Measurements from ENCODE around the gene C11orf98.
"Not testable (repeated sequence)": the region's sequence is repeated elsewhere in the genome, so short reads cannot be mapped to it uniquely, and the experiment has no call there.

The C11orf98 gene

DNA sequence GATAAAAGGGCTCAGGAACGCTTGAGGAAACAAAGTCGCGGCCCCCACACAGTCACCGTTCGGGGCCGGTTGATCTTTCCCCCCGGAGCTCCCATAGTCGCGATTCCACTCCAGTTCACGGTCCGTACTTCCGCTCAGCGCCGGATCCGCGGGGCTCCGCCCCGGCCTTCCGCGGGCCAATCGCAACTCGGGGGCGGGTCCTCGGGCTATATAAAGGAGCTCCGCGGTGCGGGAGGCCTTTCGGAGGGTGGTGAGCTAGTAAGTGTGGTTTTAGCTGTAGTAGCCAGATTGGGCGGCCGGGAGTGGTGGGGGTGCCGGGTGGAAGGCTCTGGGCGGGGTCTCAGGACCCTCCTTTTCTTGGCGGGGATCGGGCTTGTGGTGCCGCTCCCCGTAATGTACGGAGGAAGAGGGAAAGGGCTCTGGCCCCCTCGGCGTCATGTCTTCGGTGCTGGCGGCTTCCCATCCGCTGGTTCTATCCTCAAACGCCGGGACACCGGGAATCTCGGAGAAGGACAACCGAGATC lies at the start of gene C11orf98, which contains the start of gene CSKMT:
Gene C11orf98, minus strand, starts transcription at position 136 of the 524 bp plus-strand sequence. Its CDS starts 41 bp downstream, at position 95.
Gene CSKMT, plus strand, starts transcription at position 238 of the 524 bp plus-strand sequence. CDS start 568 bp downstream, outside the sequence.
- DNase-seq, result peak; percentile 74

DNA sequence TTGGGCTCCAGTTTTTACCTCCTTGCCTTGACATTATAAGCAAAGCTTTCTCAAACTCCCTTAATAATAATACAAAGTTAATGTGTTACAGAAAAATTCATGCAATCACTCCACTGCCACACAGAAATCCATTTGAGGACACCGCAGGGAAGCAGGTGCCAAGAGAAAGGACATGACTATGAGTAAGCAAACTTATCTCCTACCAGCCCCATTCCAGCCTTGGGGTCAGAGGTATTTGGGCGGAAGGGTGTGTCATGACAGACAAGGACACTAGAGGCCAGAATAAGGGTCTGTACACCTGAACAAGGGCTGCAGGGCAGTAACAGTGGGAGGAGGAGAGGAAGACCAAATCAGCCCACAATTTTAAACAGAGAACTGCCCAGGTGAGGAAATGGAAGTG lies 48.3 kb upstream of the C11orf98 start:
- no peak for DNase-seq

DNA sequence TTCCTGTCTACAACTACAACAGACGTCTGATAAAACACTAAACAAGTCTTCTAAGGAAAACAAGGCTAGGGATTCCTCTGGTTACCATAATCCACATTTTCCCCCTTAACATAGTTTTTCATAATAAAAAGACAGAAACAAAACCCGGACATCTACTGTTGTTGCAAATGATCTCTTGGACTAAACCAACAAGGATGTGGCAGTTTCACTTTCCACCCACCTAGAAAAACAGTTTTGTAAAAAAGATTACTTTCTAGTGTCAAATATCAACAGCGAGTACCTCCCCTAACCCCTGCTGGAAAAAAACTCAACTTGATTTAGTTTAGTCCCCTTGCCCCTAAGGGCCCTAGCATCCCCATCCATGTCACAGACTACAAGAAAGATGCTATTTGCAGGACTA lies 47.9 kb upstream of the C11orf98 start:
- no peak for DNase-seq

DNA sequence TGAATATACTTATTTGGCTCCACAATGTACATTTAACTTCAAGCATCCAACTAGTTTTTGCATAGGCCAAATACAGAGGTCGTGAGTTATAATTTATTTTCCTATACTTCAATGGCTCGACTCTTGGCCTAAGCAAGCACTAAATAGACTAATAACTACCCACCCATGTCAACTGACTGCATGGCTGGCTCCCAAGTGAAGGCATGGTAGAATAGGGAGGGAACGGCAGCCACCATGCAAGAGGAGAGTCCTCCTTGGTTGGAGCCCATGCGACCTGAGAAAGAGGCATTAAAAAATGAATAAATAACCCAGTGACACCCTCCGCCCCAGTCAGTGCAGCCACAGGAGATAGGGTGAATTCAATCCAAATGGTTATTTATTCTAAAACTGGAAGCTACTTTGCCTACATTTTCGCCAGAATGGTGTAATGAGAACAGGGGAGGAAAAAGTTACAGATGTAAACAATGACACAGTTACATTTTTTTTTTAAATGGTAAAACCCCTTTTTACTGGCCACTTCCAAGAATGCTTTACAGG lies 47.3 kb upstream of the C11orf98 start:
- DNase-seq, result no peak

DNA sequence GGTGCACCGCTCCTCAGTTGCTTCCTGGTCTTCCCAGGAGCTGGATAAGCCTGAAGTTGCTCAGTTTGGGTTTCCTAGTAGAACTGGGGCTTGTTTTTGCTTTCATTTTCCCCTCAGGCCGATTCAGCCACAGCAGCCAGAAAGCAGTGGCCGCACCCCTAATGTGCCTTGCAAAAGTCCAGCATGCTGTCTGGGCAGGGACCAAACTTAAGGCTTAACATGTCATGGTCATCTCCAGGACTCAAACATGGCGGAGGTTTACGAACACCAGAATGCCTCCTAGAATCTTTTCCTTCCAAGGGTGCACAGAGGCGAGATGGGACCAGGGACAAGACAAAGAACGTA lies 45.0 kb upstream of the C11orf98 start:
- no peak for DNase-seq

DNA sequence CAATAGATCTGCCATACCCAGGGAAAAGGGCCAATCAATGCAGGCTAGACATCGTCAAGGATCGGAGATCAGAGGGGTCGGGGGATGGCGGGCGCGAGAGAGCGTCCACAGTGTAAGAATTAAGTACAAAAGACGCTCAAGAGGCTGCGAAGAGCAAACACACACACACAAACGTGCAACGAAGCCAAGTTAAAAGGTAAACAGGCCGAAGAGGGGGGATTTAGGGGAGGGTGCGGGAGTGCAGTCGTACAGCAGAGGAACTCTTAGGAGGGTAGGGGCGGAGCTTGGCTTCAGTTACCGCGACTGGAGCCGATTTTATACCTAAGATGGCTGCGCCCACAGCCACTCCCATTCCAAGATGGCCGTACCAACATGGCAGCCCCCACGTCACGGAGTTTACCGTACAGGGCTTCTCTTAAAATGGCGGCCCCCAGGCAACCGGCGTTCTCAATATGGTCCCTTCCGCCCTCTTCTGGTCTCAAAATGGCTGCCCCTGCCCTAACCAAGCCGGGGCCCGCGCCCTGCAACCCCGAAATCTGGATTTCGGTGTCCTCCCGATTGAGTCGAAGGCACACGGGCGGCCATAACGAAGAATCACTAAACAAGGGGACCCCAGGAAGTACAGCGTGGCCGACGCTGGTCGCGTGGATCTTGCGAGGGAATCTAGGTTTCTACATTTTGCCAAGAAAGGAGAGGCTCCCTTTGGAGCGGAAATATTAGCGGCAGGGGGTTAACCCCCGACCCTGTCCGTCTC lies 44.4 kb upstream of the C11orf98 start:
- peak; percentile 94 for DNase-seq

DNA sequence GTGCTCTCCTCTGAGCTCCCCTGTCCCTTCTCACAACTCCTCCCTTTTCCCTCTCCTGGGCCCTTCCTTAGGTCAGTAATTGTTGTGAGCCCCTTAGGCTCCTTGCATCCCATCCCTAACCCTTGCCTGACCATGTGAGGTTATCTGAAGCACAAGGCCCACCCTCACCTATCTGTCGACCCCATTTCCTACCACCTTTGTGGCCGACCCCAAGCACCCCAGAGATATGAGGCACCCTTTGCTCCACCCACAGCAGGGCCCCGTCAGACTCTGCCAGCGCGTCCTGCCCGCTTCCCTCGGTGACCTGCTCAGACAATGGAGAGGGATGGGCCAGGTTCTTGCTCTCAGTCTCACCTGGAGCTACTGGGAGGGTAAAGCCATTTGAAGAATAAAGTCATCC lies 43.8 kb upstream of the C11orf98 start:
- DNase-seq, result peak; percentile 52

DNA sequence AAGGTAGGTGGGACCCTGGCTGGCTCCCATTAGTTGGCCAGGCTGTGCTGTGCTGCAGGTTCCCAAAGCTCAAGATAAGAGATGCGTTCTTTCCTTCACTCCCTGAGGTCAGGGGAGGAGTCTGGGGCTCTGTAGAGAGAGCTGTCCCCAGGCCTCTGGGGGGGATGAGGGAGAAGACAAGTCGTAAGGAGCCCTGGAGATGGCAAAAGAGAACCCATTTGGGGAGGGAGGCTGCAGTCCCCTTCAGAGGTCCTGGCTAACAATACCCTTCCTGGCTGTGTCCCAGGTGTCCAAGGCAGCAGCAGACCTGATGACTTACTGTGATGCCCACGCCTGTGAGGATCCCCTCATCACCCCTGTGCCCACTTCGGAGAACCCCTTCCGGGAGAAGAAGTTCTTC lies 43.4 kb upstream of the C11orf98 start:
- DNase-seq, result no peak

DNA sequence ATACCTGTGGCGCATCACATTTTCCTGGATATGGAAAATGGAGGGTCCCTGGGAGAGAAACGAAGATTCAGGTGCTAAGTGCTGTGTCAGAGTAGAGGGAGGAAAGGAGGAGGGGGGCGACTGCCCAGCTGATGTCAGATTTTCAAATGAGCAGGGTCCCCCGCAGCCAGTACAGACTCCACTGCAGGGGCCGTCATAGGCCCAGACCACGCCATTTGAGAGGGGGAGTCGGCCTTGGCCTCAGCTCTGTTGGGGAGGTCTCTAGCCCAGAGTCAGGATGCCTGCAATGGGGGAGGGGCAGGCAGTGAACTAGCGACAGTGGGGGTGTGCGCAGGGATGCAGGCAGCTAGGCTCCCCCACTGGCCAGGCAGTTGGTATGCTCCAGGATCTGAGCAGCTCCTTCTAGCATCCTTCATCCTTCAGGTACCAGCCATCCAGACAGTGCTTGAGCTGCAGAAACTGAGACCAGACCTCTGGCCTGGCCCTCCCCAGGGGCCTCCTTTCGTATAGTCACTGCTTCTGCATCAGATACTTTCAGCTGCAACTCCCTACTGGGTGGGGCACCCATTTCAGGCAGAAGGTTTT lies 42.4 kb upstream of the C11orf98 start, which contains the start of the genes BSCL2 and GNG3:
Gene BSCL2, minus strand, starts transcription at position 148 of the 585 bp plus-strand sequence. CDS start 229 bp downstream, outside the sequence.
Gene GNG3, plus strand, starts transcription at position 400 of the 585 bp plus-strand sequence. CDS start 620 bp downstream, outside the sequence.
- no peak for DNase-seq

DNA sequence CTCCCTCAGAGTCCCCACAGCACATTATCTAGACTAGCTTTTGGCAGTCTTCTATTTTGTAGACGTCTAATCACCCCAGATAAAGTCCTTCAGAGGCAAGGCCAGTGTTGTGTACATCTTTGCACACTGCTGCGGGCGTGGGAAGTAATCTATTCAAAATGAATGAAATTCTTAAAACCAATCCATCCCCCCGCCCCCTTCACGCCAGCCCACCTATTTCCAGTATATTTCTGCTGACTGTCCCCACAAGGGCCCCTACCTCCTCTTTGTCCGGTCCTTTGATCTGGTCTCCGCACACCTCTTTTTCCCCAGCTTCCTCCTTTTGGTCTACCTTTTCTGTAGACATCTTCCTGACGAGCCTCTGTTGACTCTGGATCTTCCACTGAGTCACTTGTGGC lies 41.8 kb upstream of the C11orf98 start:
- DNase-seq, result no peak

DNA sequence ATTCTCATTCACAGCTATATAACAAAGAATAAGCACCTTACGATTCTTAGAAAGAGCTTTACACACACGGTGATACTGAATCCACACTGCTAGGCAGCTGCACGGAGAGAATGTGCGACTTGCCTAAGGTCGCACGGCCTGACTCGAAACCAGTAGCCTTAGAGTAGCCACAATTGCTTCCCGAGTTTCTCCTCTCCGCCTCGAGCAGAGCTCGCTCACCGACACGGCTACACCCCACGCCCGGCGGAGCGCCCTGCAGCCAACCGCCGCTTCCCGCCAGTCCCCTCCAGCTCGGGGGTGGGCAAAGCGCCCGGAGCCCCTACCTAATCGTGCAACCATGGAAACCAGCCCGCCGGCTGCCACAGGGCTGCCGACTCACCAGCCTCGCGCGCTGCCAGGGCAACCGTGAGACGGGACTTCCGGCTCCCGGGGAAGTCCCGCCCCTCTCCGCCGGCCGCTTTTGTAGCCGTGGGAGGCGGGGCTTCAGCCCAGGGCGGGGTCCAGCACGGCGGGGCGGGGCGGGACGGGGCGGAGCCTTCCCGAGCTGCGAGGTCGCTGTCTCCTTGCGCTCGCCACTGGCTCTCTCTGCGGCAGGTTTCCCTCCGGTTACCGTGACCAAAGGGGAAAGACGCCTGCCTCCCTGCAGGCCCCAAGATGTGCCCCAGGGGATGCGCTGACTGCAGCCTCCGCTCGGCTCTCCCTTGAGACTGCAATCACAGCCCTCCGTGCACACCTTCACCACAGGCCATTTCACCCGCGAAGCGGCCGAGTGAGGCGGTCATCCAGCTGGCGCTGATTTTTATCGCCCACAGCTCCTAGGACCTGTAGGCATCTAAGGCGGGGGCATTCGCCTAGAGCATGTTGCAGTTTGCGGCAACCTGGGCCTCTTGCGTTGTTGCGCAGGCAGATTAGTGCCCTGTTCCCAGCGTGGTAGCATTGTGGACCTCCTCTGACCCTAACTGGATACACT lies 41.2 kb upstream of the C11orf98 start:
- DNase-seq, result peak; percentile 88

DNA sequence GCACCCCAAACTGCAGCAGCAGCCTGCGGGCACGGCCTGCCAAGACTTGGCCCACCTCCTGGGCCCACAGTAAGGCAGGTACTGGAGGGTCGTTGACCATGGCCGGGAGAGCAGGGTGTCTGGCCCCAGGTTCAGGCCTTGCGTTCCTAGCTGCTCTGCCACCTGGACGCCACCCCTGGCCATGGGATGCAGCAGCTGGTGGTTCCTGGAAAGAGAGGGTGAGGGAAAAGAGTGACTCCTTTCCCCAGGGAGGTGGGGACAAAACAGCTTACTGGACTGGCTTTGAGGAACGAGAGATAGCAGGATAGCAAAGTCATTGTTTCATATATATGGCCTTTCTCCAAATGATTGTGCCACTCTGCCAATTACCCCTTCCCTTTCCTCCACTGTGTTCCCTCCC lies 40.4 kb upstream of the C11orf98 start:
- no peak for DNase-seq

DNA sequence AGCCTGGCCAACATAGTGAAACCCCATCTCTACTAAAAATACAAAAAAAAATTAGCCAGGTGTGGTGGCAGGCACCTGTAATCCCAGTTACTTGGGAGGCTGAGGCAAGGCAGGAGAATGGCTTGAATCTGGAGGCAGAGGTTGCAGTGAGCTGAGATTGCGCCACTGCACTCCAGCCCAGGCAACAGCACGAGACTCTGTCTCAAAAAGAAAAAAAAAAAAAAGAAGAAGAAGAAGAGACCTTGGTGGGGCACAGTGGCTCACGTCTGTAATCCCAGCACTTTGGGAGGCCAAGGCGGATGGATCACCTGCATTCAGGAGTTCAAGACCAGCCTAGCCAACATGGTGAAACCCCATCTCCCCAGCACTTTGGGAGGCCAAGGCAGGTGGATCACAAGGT lies 38.9 kb upstream of the C11orf98 start:
- DNase-seq, result not testable (repeated sequence)

DNA sequence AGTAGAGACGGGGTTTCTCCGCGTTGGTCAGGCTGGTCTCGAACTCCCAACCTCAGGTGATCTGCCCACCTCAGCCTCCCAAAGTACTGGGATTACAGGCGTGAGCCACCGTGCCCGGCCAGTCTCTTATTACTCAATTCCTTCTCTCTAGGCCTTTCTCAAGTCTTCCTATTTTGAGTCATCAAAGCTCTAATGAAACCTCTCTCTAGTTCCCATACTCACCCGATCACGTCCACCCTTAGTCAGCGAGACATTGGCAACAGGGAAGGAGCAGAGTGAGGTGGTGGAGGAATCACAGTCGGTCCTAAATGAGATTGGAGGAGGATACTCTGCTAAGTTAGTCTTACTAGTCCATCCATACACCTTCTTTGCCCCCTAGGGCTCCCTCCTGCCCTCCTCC lies 37.2 kb upstream of the C11orf98 start:
- no peak for DNase-seq

DNA sequence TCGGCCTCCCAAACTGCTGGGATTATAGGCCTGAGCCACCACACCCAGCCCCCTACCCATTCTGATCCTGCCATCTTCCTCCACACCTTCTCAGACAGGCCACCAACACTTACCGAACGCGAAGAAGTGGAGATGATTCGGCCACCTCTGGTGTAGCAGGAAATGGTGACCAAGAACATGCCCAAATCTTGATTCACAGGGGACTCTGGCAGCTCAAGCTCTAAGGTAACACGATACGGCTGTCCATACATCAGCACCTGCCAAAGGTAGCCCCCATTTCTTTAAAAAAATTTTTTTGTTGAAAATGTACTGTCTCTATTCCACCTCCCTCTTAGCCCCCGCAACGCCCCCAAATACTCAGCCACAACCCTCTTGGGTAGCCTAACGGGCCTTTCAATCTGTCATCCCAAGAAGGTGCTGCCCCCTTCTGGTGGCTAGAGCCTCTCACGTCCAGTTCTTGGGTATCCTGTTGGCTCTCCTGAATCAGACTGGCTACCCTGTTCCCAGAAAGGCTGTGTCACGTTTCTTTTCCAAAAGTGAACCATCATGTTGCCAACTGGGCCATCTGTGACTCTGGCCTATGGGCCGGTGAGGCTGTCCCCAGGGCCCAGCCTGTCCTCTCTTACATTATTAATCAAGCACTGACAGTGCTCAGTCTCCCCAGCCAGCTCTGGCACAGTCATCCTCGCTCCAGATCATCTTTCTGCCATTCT lies 29.6 kb upstream of the C11orf98 start:
- no peak for DNase-seq

DNA sequence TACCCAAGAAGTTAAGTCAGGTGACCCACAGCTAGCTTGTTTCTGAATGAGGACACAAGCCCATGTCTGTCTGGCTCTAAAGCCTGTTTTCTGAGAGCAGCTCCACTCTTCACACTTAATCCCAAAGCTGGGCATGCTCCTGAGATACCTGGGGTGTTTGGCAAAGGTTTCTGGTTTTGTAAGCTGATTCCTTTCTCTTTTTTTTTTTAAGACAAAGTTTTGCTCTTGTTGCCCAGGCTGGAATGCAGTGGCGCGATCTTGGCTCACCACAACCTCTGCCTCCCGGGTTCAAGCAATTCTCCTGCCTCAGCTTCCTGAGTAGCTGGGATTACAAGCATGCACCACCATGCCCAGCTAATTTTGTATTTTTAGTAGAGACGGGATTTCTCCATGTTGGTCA lies 28.6 kb upstream of the C11orf98 start:
- DNase-seq, result not testable (repeated sequence)

DNA sequence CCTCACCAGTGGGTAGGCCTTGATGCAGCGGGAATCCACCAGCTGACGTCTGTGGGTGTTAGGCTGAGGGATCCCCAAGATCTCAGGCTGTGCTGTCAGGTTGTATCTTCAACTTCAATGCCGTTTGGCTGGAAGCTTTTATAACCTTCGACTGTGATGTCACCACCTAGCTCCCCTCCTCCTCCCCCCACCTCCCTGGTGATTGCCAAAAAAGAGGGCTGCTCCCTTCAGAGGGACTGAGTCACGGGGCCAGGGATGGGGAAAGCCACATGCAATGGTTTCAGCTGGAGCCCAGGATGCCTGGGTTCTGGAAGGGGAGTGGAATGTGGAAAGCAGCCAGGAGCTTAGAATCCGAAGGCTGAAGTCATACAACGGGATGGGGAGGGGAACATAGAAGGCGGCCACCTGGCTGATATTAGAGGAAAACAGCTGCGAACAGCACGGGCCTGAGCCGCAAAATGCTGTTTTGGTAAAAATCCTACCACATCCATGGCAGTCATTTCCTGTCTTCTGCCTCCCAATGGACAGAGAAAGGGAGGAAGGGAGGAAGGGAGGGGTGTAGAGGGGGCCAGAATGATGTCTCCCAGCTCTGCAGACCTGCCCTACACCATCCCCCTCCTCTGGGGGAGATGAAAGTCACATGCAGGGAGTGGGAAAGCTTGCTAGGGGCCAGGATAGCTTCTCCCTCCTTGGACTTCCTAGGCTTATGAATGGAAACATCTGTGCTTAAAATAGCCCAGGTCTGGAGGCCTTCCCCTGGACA lies 24.6 kb upstream of the C11orf98 start, which contains the start of gene LRRN4CL:
Gene LRRN4CL, minus strand, starts transcription at position 110 of the 763 bp plus-strand sequence. CDS start 1,022 bp downstream, outside the sequence.
- DNase-seq, result no peak

DNA sequence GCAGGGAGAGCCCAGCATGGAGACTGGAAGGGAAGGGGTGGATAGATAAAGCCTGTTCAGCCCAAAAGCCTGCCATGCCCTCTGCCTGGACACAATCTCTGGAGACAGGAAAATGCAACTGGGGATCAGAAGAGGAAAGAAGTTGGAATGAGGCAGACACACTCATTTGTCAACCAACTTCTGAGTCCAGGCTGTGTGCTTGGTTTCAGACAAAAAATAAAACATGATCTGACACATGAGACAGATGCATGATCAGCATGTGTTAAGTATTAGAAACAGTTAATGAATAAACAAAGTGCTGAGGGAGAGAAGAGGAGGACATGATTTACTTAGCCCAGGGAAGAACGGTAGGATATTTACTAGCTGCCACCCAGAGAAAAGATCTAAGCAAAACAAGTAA lies 23.5 kb upstream of the C11orf98 start:
- DNase-seq, result no peak

DNA sequence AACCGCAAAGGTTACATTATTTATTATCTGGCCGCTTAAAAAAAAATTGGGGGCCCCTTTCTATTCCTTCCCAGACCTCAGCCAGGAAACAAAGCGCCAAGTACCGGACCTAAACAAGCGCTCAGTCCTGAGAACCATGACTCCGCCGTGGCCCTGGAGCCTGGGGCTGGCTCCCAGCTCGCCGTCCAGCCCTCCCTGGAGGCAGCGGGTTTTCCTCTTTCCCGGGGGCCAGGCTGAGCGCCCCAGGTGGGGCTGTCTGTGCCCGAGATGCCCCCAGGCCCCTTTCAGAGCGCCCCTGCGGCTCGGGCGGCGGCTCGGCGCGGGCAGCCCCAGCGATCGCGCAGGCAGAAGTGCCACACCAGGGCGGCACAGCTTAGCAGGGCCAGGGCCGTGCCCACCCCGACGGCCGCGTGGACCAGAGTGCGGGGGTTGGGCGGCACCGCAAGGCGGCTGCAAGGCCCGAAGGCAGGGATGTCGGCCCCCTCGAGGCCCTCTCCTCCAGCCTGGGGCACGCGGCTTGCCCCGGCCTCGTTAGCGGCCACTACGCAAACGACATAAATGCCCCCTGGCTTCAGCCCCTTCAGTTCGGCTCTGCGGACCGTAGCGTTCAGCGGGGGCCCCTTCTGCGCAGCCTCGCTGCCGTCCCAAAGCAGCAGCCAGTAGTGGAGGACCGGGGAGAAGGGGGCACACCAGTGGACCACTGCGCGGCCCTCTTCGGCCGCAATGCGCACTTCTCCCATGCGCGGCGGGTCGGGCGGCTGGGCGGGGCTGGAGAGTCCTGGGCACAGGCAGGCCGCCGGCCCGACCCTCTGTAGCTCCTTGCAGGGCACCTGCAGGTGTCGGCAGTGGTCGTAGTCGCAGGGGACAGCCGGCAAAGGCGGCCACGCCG lies 22.7 kb upstream of the C11orf98 start:
- no peak for DNase-seq

DNA sequence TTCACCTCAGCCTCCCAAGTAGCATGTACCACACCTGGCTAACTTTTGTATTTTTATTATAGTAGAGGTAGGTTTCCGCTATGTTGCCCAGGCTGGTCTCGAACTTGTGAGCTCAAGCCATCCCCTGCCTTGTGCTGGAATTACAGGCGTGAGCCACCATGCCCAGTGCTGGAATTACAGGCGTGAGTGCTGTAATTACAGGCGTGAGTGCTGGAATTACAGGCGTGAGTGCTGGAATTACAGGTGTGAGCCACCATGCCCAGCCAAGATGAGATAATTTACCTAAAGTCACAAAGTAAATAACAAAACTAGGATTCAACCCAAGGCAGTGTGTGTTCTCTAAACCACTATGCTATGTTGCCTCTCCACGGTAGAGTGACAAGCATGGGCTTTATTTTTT lies 17.5 kb upstream of the C11orf98 start:
- no peak for DNase-seq
